SK-N-MC (cell line): ENCODE data around the gene MYH2.

Experiments used
- EZH2 ChIP-seq: fragments of 200-600 bp; sonication (generic); IDR thresholded peaks from one replicate; pipeline ENCODE4 v1.6.1; 2017; ENCODE audit warnings: antibody characterized with exemption
- POLR2AphosphoS5 ChIP-seq: IDR thresholded peaks from 2 replicates; pipeline ENCODE4 v1.6.1; 2012; ENCODE audit warnings: mild to moderate bottlenecking, low read depth, low read length, borderline replicate concordance

- no peak for TF ChIP-seq EZH2
- no peak for TF ChIP-seq POLR2AphosphoS5
Measured at GRCh38 chr17:10512856-10513255, 36.6 kb downstream of the MYH2 start.
